ENCODE data around the gene RABL3.
A peak's percentile ranks its signal among the peaks of the same experiment; 100 is the strongest.

Gene RABL3

DNA sequence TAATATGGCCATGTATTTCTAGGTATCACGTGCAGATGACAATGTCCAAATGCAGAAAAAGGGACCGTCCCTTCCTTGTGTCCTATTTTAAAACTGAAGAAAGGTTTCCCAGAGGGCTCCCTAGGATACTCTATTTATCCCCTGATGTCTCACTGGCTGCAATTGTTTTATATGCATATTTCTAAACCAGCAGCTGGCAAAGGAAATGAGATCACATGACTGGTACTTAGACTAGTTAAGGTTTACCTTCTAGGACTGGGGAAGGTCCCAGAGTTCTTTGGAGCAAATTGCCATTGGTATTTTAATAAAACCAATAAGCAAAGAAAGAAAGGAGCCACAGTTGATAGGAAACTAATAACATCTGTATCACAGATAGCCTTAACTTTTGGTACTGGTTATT lies 29.8 kb upstream of the RABL3 start:
- Histone ChIP-seq H3K4me2 (ENCODE audit: low read length, poor library complexity, severe bottlenecking) (no peak overlapping the region), H4K8ac (ENCODE audit: low read length) (no peak overlapping the region), H3K9me3 (ENCODE audit: control insufficient read depth, low read length) (no peaks in the 10 kb centered on the region), H3K36me3 (ENCODE audit: control insufficient read depth in 1 of 2, insufficient read depth in 2 of 2, low read depth in 1 of 2, low read length in 2 of 2) (peaks cover 0 to 54% of the 10 kb centered on the region in 2 experiments), H2BK12ac (ENCODE audit: low read length in 2 of 2) (no peak overlapping the region), H2BK120ac (ENCODE audit: low read depth, low read length) (no peak overlapping the region), H3K27me3 (ENCODE audit: control insufficient read depth in 1 of 2, insufficient read depth in 1 of 2, low read length in 2 of 2) (no peaks in the 10 kb centered on the region), H3K23ac (ENCODE audit: low read length in 2 of 2) (no peak overlapping the region), H3K14ac (ENCODE audit: low read length in 2 of 2) (no peak overlapping the region), H2BK5ac (ENCODE audit: low read depth, low read length, poor library complexity, severe bottlenecking) (no peak overlapping the region), H2AK5ac (ENCODE audit: low read length, severe bottlenecking) (no peak overlapping the region), H3K79me1 (replicated peaks; ENCODE audit: low read length, poor library complexity, severe bottlenecking) (peaks cover 32% of the 10 kb centered on the region), H3K9ac (ENCODE audit: low read length) (no peak overlapping the region), H4K91ac (ENCODE audit: low read length) (no peak overlapping the region), H3K18ac (ENCODE audit: low read depth in 1 of 2, low read length in 2 of 2) (no peak overlapping the region), H3K27ac (ENCODE audit: low read length, poor library complexity, severe bottlenecking) (no peak overlapping the region), H2AFZ (ENCODE audit: low read depth, low read length) (no peak overlapping the region), H3K4ac (ENCODE audit: low read depth in 1 of 2, low read length in 2 of 2) (no peak overlapping the region), H2BK15ac (ENCODE audit: low read depth, poor library complexity, severe bottlenecking) (no peak overlapping the region), H3K4me1 (ENCODE audit: control insufficient read depth, insufficient read depth, low read depth, low read length) (no peaks in the 10 kb centered on the region), H3K4me3 (ENCODE audit: insufficient read depth in 1 of 2, low read depth in 1 of 2, low read length in 2 of 2) (no peak overlapping the region)
- 100% methylated on average over 2 of the region's 2 CpGs for WGBS
- no peak for DNase-seq

- H3K23ac ChIP-seq (ENCODE audit: low read length in 2 of 2) = no peak overlapping the region
- H3K36me3 ChIP-seq (ENCODE audit: control insufficient read depth in 1 of 2, insufficient read depth in 2 of 2, low read depth in 1 of 2, low read length in 2 of 2) = peaks cover 0 to 43% of the 10 kb centered on the region in 2 experiments
- H3K27ac ChIP-seq (ENCODE audit: low read length, poor library complexity, severe bottlenecking) = no peak overlapping the region
- H3K9me3 ChIP-seq (ENCODE audit: control insufficient read depth, low read length) = no peaks in the 10 kb centered on the region
- H3K4me1 ChIP-seq (ENCODE audit: control insufficient read depth, insufficient read depth, low read depth, low read length) = peaks cover 2% of the 10 kb centered on the region
- no peak for DNase-seq
- H3K18ac ChIP-seq (ENCODE audit: low read depth in 1 of 2, low read length in 2 of 2) = no peak overlapping the region
- no peak overlapping the region for H2AFZ ChIP-seq (ENCODE audit: low read depth, low read length)
- 97% methylated on average over 4 of the region's 4 CpGs for WGBS
- H3K4ac ChIP-seq (ENCODE audit: low read depth in 1 of 2, low read length in 2 of 2) = no peak overlapping the region
- H3K27me3 ChIP-seq (ENCODE audit: control insufficient read depth in 1 of 2, insufficient read depth in 1 of 2, low read length in 2 of 2) = no peaks in the 10 kb centered on the region
- peaks cover 32% of the 10 kb centered on the region for H3K79me1 ChIP-seq (replicated peaks; ENCODE audit: low read length, poor library complexity, severe bottlenecking)
- no peak overlapping the region for H2AK5ac ChIP-seq (ENCODE audit: low read length, severe bottlenecking)
- no peak overlapping the region for H3K4me2 ChIP-seq (ENCODE audit: low read length, poor library complexity, severe bottlenecking)
- H2BK15ac ChIP-seq (ENCODE audit: low read depth, poor library complexity, severe bottlenecking) = no peak overlapping the region
- no peak overlapping the region for H2BK120ac ChIP-seq (ENCODE audit: low read depth, low read length)
- H2BK5ac ChIP-seq (ENCODE audit: low read depth, low read length, poor library complexity, severe bottlenecking) = no peak overlapping the region
- H3K4me3 ChIP-seq (ENCODE audit: insufficient read depth in 1 of 2, low read depth in 1 of 2, low read length in 2 of 2) = no peak overlapping the region
- H2BK12ac ChIP-seq (ENCODE audit: low read length in 2 of 2) = no peak overlapping the region
- H4K8ac ChIP-seq (ENCODE audit: low read length) = no peak overlapping the region
- peak overlapping the region; percentile 15 for H4K91ac ChIP-seq (ENCODE audit: low read length)
- no peak overlapping the region for H3K14ac ChIP-seq (ENCODE audit: low read length in 2 of 2)
- no peak overlapping the region for H3K9ac ChIP-seq (ENCODE audit: low read length)
Measured at GRCh38 chr3:120770891-120771290, 28.6 kb upstream of the RABL3 start.

GRCh38 chr3:120769436-120769835 lies 27.1 kb upstream of the RABL3 start:
- 100% methylated on average over 2 of the region's 2 CpGs for WGBS
- Histone ChIP-seq H2BK15ac (ENCODE audit: low read depth, poor library complexity, severe bottlenecking) (no peak overlapping the region), H2BK120ac (ENCODE audit: low read depth, low read length) (no peak overlapping the region), H3K27me3 (ENCODE audit: control insufficient read depth in 1 of 2, insufficient read depth in 1 of 2, low read length in 2 of 2) (no peaks in the 10 kb centered on the region), H3K23ac (ENCODE audit: low read length in 2 of 2) (no peak overlapping the region), H3K4me2 (ENCODE audit: low read length, poor library complexity, severe bottlenecking) (no peak overlapping the region), H3K9ac (ENCODE audit: low read length) (no peak overlapping the region), H2BK5ac (ENCODE audit: low read depth, low read length, poor library complexity, severe bottlenecking) (no peak overlapping the region), H2BK12ac (ENCODE audit: low read length in 2 of 2) (no peak overlapping the region), H3K9me3 (ENCODE audit: control insufficient read depth, low read length) (no peaks in the 10 kb centered on the region), H3K36me3 (ENCODE audit: control insufficient read depth in 1 of 2, insufficient read depth in 2 of 2, low read depth in 1 of 2, low read length in 2 of 2) (peaks cover 0 to 31% of the 10 kb centered on the region in 2 experiments), H4K91ac (ENCODE audit: low read length) (no peak overlapping the region), H2AK5ac (ENCODE audit: low read length, severe bottlenecking) (no peak overlapping the region), H3K4me1 (ENCODE audit: control insufficient read depth, insufficient read depth, low read depth, low read length) (peaks cover 2% of the 10 kb centered on the region), H2AFZ (ENCODE audit: low read depth, low read length) (no peak overlapping the region), H3K27ac (ENCODE audit: low read length, poor library complexity, severe bottlenecking) (no peak overlapping the region), H3K18ac (ENCODE audit: low read depth in 1 of 2, low read length in 2 of 2) (no peak overlapping the region), H4K8ac (ENCODE audit: low read length) (no peak overlapping the region), H3K79me1 (replicated peaks; ENCODE audit: low read length, poor library complexity, severe bottlenecking) (peaks cover 23% of the 10 kb centered on the region), H3K14ac (ENCODE audit: low read length in 2 of 2) (no peak overlapping the region), H3K4me3 (ENCODE audit: insufficient read depth in 1 of 2, low read depth in 1 of 2, low read length in 2 of 2) (no peak overlapping the region), H3K4ac (ENCODE audit: low read depth in 1 of 2, low read length in 2 of 2) (no peak overlapping the region)
- DNase-seq = no peak

- Histone ChIP-seq H3K4ac (ENCODE audit: low read depth in 1 of 2, low read length in 2 of 2) (no peak overlapping the region), H2BK15ac (ENCODE audit: low read depth, poor library complexity, severe bottlenecking) (no peak overlapping the region), H3K23ac (ENCODE audit: low read length in 2 of 2) (no peak overlapping the region), H2BK120ac (ENCODE audit: low read depth, low read length) (no peak overlapping the region), H3K4me1 (ENCODE audit: control insufficient read depth, insufficient read depth, low read depth, low read length) (peaks cover 2% of the 10 kb centered on the region), H4K91ac (ENCODE audit: low read length) (no peak overlapping the region), H2BK12ac (ENCODE audit: low read length in 2 of 2) (no peak overlapping the region), H3K9me3 (ENCODE audit: control insufficient read depth, low read length) (no peaks in the 10 kb centered on the region), H3K4me2 (ENCODE audit: low read length, poor library complexity, severe bottlenecking) (no peak overlapping the region), H2AK5ac (ENCODE audit: low read length, severe bottlenecking) (no peak overlapping the region), H3K27me3 (ENCODE audit: control insufficient read depth in 1 of 2, insufficient read depth in 1 of 2, low read length in 2 of 2) (no peaks in the 10 kb centered on the region), H4K8ac (ENCODE audit: low read length) (no peak overlapping the region), H3K9ac (ENCODE audit: low read length) (no peak overlapping the region), H3K27ac (ENCODE audit: low read length, poor library complexity, severe bottlenecking) (no peak overlapping the region), H3K36me3 (ENCODE audit: control insufficient read depth in 1 of 2, insufficient read depth in 2 of 2, low read depth in 1 of 2, low read length in 2 of 2) (peaks cover 0 to 17% of the 10 kb centered on the region in 2 experiments), H3K18ac (ENCODE audit: low read depth in 1 of 2, low read length in 2 of 2) (peak overlapping the region in 1 of 2 experiments; percentile 8), H2BK5ac (ENCODE audit: low read depth, low read length, poor library complexity, severe bottlenecking) (no peak overlapping the region), H3K4me3 (ENCODE audit: insufficient read depth in 1 of 2, low read depth in 1 of 2, low read length in 2 of 2) (no peak overlapping the region), H3K14ac (ENCODE audit: low read length in 2 of 2) (no peak overlapping the region), H2AFZ (ENCODE audit: low read depth, low read length) (no peak overlapping the region), H3K79me1 (replicated peaks; ENCODE audit: low read length, poor library complexity, severe bottlenecking) (peaks cover 23% of the 10 kb centered on the region)
- DNase-seq = peak; percentile 51
- WGBS = 70% methylated on average over 1 of the region's 1 CpG
Measured at GRCh38 chr3:120767106-120767505, 24.8 kb upstream of the RABL3 start.
